SK-N-SH (cell line): Measurements from ENCODE around the gene MINDY2. TPM values are rescaled to one million over a fixed set of nuclear protein-coding genes. Genes with fewer than 3 reads are reported as not detected.

Experiments
- CTCF ChIA-PET: fragments of 300-600, 350-600 bp; formaldehyde crosslinking; extraction: SDS; loops from one replicate; lab custom pipeline; 2021; lab: Yijun Ruan, JAX
- POLR2A ChIA-PET: fragments of 350-600 bp; sonication (Branson Sonifier 250); formaldehyde crosslinking; extraction: SDS; loops from one replicate; lab custom pipeline; 2020; ENCODE audit warnings: antibody characterized with exemption, inconsistent platforms; lab: Yijun Ruan, JAX
- DNase-seq: peaks from one replicate; pipeline ENCODE4 v3.0.0; 2012
- H2AFZ ChIP-seq: fragments of 200-600 bp; sonication (generic); 2 replicates; pipeline ENCODE4 v1.8.1; 2016; ENCODE audit warnings: antibody characterized with exemption, mild to moderate bottlenecking, low read depth
- H3F3A ChIP-seq: fragments of 200-600 bp; sonication (generic); replicated peaks from 2 replicates; pipeline ENCODE3; 2016; ENCODE audit warnings: antibody characterized with exemption, mild to moderate bottlenecking; ENCODE audit not compliant: insufficient read depth
- H3K27ac ChIP-seq, 2 experiments: fragments of 200-500 bp in 1 of 2; fragments of 200-600 bp in 1 of 2; sonication (Bioruptor generic) in 1 of 2; sonication (generic), shearing (Covaris generic) in 1 of 2; 2 replicates each; pipeline versions ENCODE4 v1.5.1 to v1.6.1; 2014 to 2016; ENCODE audit warnings: low read depth in 2 of 2, inconsistent platforms in 1 of 2, low read length in 1 of 2, mild to moderate bottlenecking in 1 of 2, mixed read lengths in 1 of 2
- H3K27me3 ChIP-seq: fragments of 200-600 bp; sonication (generic), shearing (Covaris generic); 2 replicates; pipeline ENCODE4 v1.6.1; 2016; ENCODE audit warnings: mixed run types; ENCODE audit not compliant: insufficient read depth
- H3K36me3 ChIP-seq, 2 experiments: fragments of 200-500 bp in 1 of 2; fragments of 200-600 bp in 1 of 2; sonication (Bioruptor generic) in 1 of 2; sonication (generic) in 1 of 2; replicated peaks in 1 of 2; 2 replicates each; pipeline versions ENCODE3 to v1.5.1; 2014 to 2016; ENCODE audit warnings: low read length in 1 of 2, mild to moderate bottlenecking in 1 of 2; ENCODE audit not compliant: insufficient read depth in 2 of 2, control insufficient read depth in 1 of 2
- H3K4me1 ChIP-seq, 2 experiments: fragments of 200-500 bp in 1 of 2; fragments of 200-600 bp in 1 of 2; sonication (Bioruptor generic) in 1 of 2; sonication (generic), shearing (Covaris generic) in 1 of 2; 2 replicates each; pipeline versions ENCODE4 v1.5.1 to v1.6.1; 2014 to 2016; ENCODE audit warnings: low read depth in 1 of 2, low read length in 1 of 2, mixed run types in 1 of 2; ENCODE audit not compliant: insufficient read depth in 2 of 2, control insufficient read depth in 1 of 2
- H3K4me2 ChIP-seq: fragments of 200-600 bp; sonication (generic), shearing (Covaris generic); 2 replicates; pipeline ENCODE4 v1.6.1; 2017; ENCODE audit warnings: mixed run types
- H3K4me3 ChIP-seq, 2 experiments: fragments of 200-500 bp in 1 of 2; fragments of 200-600 bp in 1 of 2; sonication (Bioruptor generic) in 1 of 2; sonication (generic), shearing (Covaris generic) in 1 of 2; 2 replicates each; pipeline versions ENCODE4 v1.5.1 to v1.8.1; 2014 to 2016; ENCODE audit warnings: low read depth in 2 of 2, inconsistent platforms in 1 of 2, low read length in 1 of 2, mild to moderate bottlenecking in 1 of 2, mixed read lengths in 1 of 2, moderate library complexity in 1 of 2
- H3K79me2 ChIP-seq: fragments of 200-600 bp; sonication (generic); 2 replicates; pipeline ENCODE4 v1.8.1; 2017; ENCODE audit warnings: mild to moderate bottlenecking; ENCODE audit not compliant: insufficient read depth
- H3K9ac ChIP-seq: fragments of 200-600 bp; sonication (generic); 2 replicates; pipeline ENCODE4 v1.6.1; 2017; ENCODE audit warnings: mixed run types
- H3K9me2 ChIP-seq: fragments of 200-600 bp; sonication (generic); 2 replicates; pipeline ENCODE4 v1.6.1; 2017; ENCODE audit warnings: mixed run types
- H3K9me3 ChIP-seq: fragments of 200-600 bp; sonication (generic); 2 replicates; pipeline ENCODE4 v1.6.1; 2017; ENCODE audit warnings: mixed run types, mild to moderate bottlenecking, moderate library complexity
- H4K20me1 ChIP-seq: fragments of 200-600 bp; sonication (generic); 2 replicates; pipeline ENCODE4 v1.6.1; 2017; ENCODE audit warnings: mild to moderate bottlenecking, mixed run types; ENCODE audit not compliant: insufficient read depth
- ELF1 ChIP-seq: IDR thresholded peaks from 2 replicates; pipeline ENCODE4 v1.4.0; 2012
- FOSL2 ChIP-seq: IDR thresholded peaks from 2 replicates; pipeline ENCODE4 v1.4.0; 2012; ENCODE audit warnings: low read depth, mild to moderate bottlenecking, moderate library complexity, borderline replicate concordance
- FOXJ3 ChIP-seq: sonication (generic); formaldehyde crosslinking; IDR thresholded peaks from 2 replicates; pipeline ENCODE4 v1.5.1; 2020; ENCODE audit warnings: mild to moderate bottlenecking, missing genetic modification reagents
- FOXM1 ChIP-seq: IDR thresholded peaks from 2 replicates; pipeline ENCODE4 v1.4.0; 2012; ENCODE audit warnings: low read depth, mild to moderate bottlenecking
- GABPA ChIP-seq: IDR thresholded peaks from 2 replicates; pipeline ENCODE4 v1.4.0; 2012; ENCODE audit warnings: low read depth, mild to moderate bottlenecking
- JUND ChIP-seq: IDR thresholded peaks from 2 replicates; pipeline ENCODE4 v1.4.0; 2012
- MEF2A ChIP-seq: IDR thresholded peaks from 2 replicates; pipeline ENCODE4 v1.4.0; 2012; ENCODE audit warnings: low read depth, borderline replicate concordance
- MXI1 ChIP-seq: IDR thresholded peaks from 2 replicates; pipeline ENCODE4 v1.6.1; 2012; ENCODE audit warnings: mild to moderate bottlenecking, low read depth, low read length, improper control_type of control experiment
- NFIC ChIP-seq: IDR thresholded peaks from 2 replicates; pipeline ENCODE4 v1.4.0; 2012; ENCODE audit warnings: borderline replicate concordance
- NRF1 ChIP-seq: IDR thresholded peaks from 2 replicates; pipeline ENCODE4 v1.6.1; 2012; ENCODE audit warnings: low read depth, mild to moderate bottlenecking, low read length
- PBX3 ChIP-seq: IDR thresholded peaks from 2 replicates; pipeline ENCODE4; 2012
- RXRA ChIP-seq: IDR thresholded peaks from 2 replicates; pipeline ENCODE4 v1.4.0; 2012; ENCODE audit warnings: low read depth, mild to moderate bottlenecking, borderline replicate concordance
- SIN3A ChIP-seq: IDR thresholded peaks from 2 replicates; pipeline ENCODE4 v1.6.1; 2012; ENCODE audit warnings: low read depth, mild to moderate bottlenecking, low read length, moderate library complexity, borderline replicate concordance
- SMC3 ChIP-seq: IDR thresholded peaks from 2 replicates; pipeline ENCODE4 v1.6.1; 2012; ENCODE audit warnings: low read depth, low read length, improper control_type of control experiment
- TAF1 ChIP-seq: IDR thresholded peaks from 2 replicates; pipeline ENCODE4 v1.6.1; 2012; ENCODE audit warnings: low read depth, mild to moderate bottlenecking, low read length, moderate library complexity, borderline replicate concordance
- TCF12 ChIP-seq: IDR thresholded peaks from 2 replicates; pipeline ENCODE4 v1.4.0; 2012
- TEAD4 ChIP-seq: IDR thresholded peaks from 2 replicates; pipeline ENCODE4 v1.4.0; 2012; ENCODE audit warnings: mild to moderate bottlenecking, borderline replicate concordance; ENCODE audit not compliant: insufficient read depth
- YY1 ChIP-seq: IDR thresholded peaks from 2 replicates; pipeline ENCODE4 v1.4.0; 2012; ENCODE audit warnings: low read depth, mild to moderate bottlenecking
- ZBTB33 ChIP-seq: IDR thresholded peaks from 2 replicates; pipeline ENCODE4 v1.4.0; 2012; ENCODE audit warnings: low read depth, borderline replicate concordance
- WGBS: methylation state at CpG from one replicate; pipeline ENCODE4 v1.1.6; 2017; ENCODE audit warnings: low lambda C conversion rate; 5-methylcytosine and 5-hydroxymethylcytosine counted together
- polyA plus RNA-seq, 3 experiments: library from polyadenylated mRNA; depleted of rRNA; stranded (reverse); fragments of >200 nt; gene quantifications; 2 replicates each; pipeline ENCODE4 v1.2.3, GENCODE V29; 2012
- TF ChIP-seq, protein P1 (sequence below): IDR thresholded peaks from 2 replicates; pipeline ENCODE4 v1.6.1; 2012; ENCODE audit warnings: mild to moderate bottlenecking, low read depth, low read length, moderate library complexity
- TF ChIP-seq, protein P2 (sequence below): fragments of 150-350 bp; IDR thresholded peaks from 2 replicates; pipeline ENCODE4 v1.6.1; 2016; ENCODE audit warnings: mild to moderate bottlenecking, low read depth, low read length

Gene MINDY2
- polyA plus RNA-seq, 1 of the 3 experiments (the other 2 are of a cell fraction) = 1.0 TPM

DNA sequence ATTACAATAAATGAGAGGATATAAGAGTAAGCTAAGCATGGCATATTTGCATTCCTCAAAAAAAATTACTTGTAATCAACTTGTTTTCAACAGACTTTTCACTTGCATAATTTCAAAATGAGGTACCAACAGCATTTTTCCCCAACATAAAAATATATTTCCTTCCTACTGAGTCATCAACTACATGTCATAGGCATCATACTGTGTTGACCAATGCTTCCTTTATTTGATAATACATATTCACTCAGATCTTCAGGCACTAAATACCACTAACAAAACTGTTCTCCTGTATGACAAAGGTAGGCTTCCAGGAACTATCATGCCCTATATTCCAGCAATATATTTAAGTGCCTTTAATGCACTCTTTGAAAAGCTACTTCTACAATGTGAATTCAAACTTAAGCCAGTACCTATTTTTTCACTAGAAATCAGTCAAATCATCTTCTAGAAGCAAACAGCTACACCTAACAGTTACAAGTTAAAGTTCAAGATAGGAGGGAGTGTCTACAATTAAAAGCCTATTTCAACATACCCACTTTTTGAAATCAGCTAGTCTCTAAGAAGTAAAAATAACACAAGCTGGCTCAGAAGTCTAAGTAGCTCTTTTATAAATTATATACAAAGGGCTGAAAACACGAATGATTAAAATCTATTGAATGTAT, 32.9 kb upstream of the MINDY2 start:
- peak; percentile 34; the same call in 1 of the 2 replicates for TF ChIP-seq FOSL2
- TF ChIP-seq, protein P1, sequence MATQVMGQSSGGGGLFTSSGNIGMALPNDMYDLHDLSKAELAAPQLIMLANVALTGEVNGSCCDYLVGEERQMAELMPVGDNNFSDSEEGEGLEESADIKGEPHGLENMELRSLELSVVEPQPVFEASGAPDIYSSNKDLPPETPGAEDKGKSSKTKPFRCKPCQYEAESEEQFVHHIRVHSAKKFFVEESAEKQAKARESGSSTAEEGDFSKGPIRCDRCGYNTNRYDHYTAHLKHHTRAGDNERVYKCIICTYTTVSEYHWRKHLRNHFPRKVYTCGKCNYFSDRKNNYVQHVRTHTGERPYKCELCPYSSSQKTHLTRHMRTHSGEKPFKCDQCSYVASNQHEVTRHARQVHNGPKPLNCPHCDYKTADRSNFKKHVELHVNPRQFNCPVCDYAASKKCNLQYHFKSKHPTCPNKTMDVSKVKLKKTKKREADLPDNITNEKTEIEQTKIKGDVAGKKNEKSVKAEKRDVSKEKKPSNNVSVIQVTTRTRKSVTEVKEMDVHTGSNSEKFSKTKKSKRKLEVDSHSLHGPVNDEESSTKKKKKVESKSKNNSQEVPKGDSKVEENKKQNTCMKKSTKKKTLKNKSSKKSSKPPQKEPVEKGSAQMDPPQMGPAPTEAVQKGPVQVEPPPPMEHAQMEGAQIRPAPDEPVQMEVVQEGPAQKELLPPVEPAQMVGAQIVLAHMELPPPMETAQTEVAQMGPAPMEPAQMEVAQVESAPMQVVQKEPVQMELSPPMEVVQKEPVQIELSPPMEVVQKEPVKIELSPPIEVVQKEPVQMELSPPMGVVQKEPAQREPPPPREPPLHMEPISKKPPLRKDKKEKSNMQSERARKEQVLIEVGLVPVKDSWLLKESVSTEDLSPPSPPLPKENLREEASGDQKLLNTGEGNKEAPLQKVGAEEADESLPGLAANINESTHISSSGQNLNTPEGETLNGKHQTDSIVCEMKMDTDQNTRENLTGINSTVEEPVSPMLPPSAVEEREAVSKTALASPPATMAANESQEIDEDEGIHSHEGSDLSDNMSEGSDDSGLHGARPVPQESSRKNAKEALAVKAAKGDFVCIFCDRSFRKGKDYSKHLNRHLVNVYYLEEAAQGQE = no peak
- TF ChIP-seq SIN3A = no peak
- no peak for TF ChIP-seq NFIC
- H2AFZ ChIP-seq = no peak overlapping the region
- WGBS = 75% methylated on average over 1 of the region's 1 CpG
- H3K9me2 ChIP-seq = no peaks in the 10 kb centered on the region
- no peaks in the 10 kb centered on the region for H3K27me3 ChIP-seq
- peaks cover 67% of the 10 kb centered on the region for H4K20me1 ChIP-seq
- H3K36me3 ChIP-seq = no peaks in the 10 kb centered on the region
- H3K4me2 ChIP-seq = peak overlapping the region; percentile 33; the same call in 1 of the 2 replicates
- H3K79me2 ChIP-seq = peaks cover 96% of the 10 kb centered on the region
- H3K9ac ChIP-seq = no peak overlapping the region
- ChIA-PET CTCF (interaction anchor here (1.4 kb wide), 1 partner anchor 9 kb away, joined by 3 read pairs; no protein-coding TSS in a partner anchor), POLR2A (no interaction called here)
- H3K4me1 ChIP-seq = peaks cover 0 to 8% of the 10 kb centered on the region in 2 experiments; a peak in 3 of 4 replicates
- DNase-seq = no peak
- H3F3A ChIP-seq = peaks cover 3% of the 10 kb centered on the region
- H3K27ac ChIP-seq = no peak overlapping the region
- H3K4me3 ChIP-seq = no peak overlapping the region
- no peaks in the 10 kb centered on the region for H3K9me3 ChIP-seq

DNA sequence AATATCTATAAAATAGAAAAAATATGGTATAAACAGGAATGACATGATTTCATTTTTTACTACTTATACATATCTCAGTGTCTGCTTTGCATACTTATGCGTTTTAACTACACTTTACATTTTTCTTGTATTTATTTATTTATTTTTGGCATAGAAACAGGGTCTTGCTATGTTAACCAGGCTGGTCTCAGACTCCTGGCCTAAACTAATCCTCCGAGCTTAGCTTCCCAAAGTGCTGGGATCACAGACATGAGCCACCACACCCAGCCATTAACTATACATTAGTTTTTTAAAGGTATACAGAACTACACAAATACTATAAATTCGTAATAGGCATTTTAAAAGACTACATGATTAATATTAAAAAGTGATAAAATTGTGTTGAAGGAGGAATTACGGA, 30.7 kb upstream of the MINDY2 start:
- Histone ChIP-seq H3F3A (peaks cover 3% of the 10 kb centered on the region), H3K4me2 (no peak overlapping the region), H3K79me2 (peaks cover 99% of the 10 kb centered on the region), H3K9me3 (no peaks in the 10 kb centered on the region), H3K9me2 (no peaks in the 10 kb centered on the region), H4K20me1 (peaks cover 79% of the 10 kb centered on the region), H3K9ac (no peak overlapping the region), H3K36me3 (no peaks in the 10 kb centered on the region), H3K4me3 (no peak overlapping the region), H3K4me1 (peaks cover 0 to 8% of the 10 kb centered on the region in 2 experiments; a peak in 2 of 4 replicates), H3K27ac (no peak overlapping the region), H3K27me3 (no peaks in the 10 kb centered on the region), H2AFZ (no peak overlapping the region)
- ChIA-PET CTCF (no interaction called here), POLR2A (no interaction called here)
- DNase-seq = no peak
- 95% methylated on average over 4 of the region's 4 CpGs for WGBS
- TF ChIP-seq MXI1 (no peak), FOXJ3 (CRISPR knock-in tag) (no peak), JUND (no peak), TAF1 (no peak), FOSL2 (no peak), NRF1 (no peak), MEF2A (no peak), YY1 (no peak), NFIC (no peak), ELF1 (no peak), TEAD4 (no peak), PBX3 (no peak), RXRA (no peak), ZBTB33 (no peak), GABPA (no peak), SMC3 (no peak), TCF12 (no peak), FOXM1 (no peak)
- TF ChIP-seq, protein P2, sequence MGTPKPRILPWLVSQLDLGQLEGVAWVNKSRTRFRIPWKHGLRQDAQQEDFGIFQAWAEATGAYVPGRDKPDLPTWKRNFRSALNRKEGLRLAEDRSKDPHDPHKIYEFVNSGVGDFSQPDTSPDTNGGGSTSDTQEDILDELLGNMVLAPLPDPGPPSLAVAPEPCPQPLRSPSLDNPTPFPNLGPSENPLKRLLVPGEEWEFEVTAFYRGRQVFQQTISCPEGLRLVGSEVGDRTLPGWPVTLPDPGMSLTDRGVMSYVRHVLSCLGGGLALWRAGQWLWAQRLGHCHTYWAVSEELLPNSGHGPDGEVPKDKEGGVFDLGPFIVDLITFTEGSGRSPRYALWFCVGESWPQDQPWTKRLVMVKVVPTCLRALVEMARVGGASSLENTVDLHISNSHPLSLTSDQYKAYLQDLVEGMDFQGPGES = no peak
